ENCODE measurements around the gene REPS2. TPM values are rescaled to one million over a fixed set of nuclear protein-coding genes. Genes with fewer than 3 reads are reported as not detected.

Gene REPS2
- total RNA-seq, 1 donor from 2014 or later = 10.4 TPM

GRCh38 chrX:17192106-17192505 lies 245.6 kb downstream of the REPS2 start:
- no peak for DNase-seq (ENCODE audit: extremely low read depth, low read depth, low spot score)

Other genes starting within 250 kb of the REPS2 start
- 13.3 and 15.5 TPM in 2 replicates for gene CTPS2, start 234.0 kb upstream of the REPS2 start, total RNA-seq
- gene SYAP1, start 227.0 kb upstream of the REPS2 start, total RNA-seq = 22.2 and 23.6 TPM in 2 replicates
- gene TXLNG, start 160.2 kb upstream of the REPS2 start, total RNA-seq = 6.8 and 8.3 TPM in 2 replicates
- 66.3 and 69.2 TPM in 2 replicates for gene RBBP7, start 76.3 kb upstream of the REPS2 start, total RNA-seq

Data from glomerular endothelial cell (primary cell).